ENCODE results near the gene IDE. TPM values are rescaled to one million over a fixed set of nuclear protein-coding genes. Genes with fewer than 3 reads are reported as not detected.

IDE gene
- total and polyA plus RNA-seq, 8 donors = 6.9 to 62.4 (median 18.1) TPM

DNA sequence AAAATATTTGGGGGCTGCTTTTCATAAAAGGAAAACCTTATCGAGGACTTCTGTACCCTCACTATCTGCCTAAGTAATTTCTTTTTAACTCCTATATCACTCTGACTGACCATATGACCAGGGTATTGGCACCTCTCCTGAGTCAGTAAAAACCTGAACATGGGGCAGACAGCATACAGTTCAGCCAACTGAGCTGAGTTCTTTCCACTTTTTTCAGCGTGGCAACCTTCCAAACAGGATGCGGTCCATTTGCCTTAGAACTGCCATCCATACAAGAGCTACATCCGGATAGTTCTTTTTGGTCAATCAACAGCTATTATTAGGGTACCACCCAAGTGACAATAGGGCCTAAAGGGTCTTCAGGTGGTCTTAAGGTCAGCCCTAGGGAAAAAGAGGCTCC lies 160.4 kb downstream of the IDE start:
- no peaks in the 10 kb centered on the region for H3K4me1 ChIP-seq
- H3K27me3 ChIP-seq = no peaks in the 10 kb centered on the region
- H3K36me3 ChIP-seq = no peaks in the 10 kb centered on the region
- TF ChIP-seq, protein P1, sequence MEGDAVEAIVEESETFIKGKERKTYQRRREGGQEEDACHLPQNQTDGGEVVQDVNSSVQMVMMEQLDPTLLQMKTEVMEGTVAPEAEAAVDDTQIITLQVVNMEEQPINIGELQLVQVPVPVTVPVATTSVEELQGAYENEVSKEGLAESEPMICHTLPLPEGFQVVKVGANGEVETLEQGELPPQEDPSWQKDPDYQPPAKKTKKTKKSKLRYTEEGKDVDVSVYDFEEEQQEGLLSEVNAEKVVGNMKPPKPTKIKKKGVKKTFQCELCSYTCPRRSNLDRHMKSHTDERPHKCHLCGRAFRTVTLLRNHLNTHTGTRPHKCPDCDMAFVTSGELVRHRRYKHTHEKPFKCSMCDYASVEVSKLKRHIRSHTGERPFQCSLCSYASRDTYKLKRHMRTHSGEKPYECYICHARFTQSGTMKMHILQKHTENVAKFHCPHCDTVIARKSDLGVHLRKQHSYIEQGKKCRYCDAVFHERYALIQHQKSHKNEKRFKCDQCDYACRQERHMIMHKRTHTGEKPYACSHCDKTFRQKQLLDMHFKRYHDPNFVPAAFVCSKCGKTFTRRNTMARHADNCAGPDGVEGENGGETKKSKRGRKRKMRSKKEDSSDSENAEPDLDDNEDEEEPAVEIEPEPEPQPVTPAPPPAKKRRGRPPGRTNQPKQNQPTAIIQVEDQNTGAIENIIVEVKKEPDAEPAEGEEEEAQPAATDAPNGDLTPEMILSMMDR (IDR thresholded peaks at IDR 0.05) = no peak
- TF ChIP-seq POLR2A (IDR thresholded peaks at IDR 0.05) (no peak), POLR2AphosphoS5 (IDR thresholded peaks at IDR 0.05) (no peak), EP300 (IDR thresholded peaks at IDR 0.05) (no peak)
- intact Hi-C loops (cut with DNase I; ENCODE audit: low total_unique reads) = no loop called here
- peaks cover 0 to 9% (median 0%) of the 10 kb centered on the region in 4 donors for H3K9me3 ChIP-seq
- peak in 1 of 2 donors; percentile 59 for DNase-seq
- WGBS, 5 donors = 19 to 53% (median 49%) methylated on average over 4 of the region's 4 CpGs
- H3K27ac ChIP-seq = no peak overlapping the region
- H3K4me3 ChIP-seq = no peak overlapping the region

DNA sequence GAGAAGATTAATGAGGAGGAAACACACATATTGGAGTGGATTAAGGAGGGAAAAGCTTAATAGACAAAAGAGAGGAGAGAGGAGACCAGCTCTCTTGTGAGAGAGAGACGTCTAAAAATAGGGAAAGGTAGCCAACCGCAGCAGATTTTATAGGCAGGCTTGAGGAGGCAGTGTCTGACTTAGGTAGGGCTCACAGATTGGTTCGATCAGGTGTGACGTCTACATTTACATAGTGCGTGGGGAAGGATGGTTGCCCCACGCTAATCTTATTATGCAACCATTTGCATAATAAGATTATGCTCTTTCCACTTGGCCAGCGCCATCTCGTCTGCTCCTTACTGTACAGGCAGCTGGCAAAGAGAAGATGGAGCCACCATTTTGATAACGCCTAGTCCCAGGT lies 160.9 kb downstream of the IDE start:
- H3K4me1 ChIP-seq = no peaks in the 10 kb centered on the region
- TF ChIP-seq POLR2A (IDR thresholded peaks at IDR 0.05) (no peak), POLR2AphosphoS5 (IDR thresholded peaks at IDR 0.05) (no peak), EP300 (IDR thresholded peaks at IDR 0.05) (no peak)
- TF ChIP-seq, protein P1 (IDR thresholded peaks at IDR 0.05) = no peak
- WGBS, 5 donors = 40 to 61% (median 47%) methylated on average over 9 of the region's 9 CpGs

DNA sequence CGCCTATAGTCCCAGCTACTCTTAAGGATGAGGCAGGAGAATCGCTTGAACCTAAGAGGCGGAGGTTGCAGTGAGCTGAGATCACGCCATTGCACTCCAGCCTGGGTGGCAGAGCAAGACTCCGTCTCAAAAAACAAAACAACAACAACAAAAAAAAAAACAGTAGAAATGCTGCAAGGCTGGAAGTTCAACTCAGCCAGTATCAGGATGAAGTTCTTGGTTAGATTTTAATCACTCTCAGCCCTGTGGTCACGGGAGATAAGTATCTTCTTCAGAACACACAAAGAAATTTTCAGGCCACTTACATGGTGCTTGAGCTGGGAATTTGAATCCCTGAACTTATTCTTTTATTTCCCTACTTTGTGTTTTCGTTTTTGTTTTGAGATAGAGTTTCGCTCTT lies 162.5 kb downstream of the IDE start:
- no peak for DNase-seq
- intact Hi-C loops (cut with DNase I; ENCODE audit: low total_unique reads) = no loop called here

More for the DNA sequence above, 160.9 kb downstream of the IDE start:
- Histone ChIP-seq H3K27ac (no peak overlapping the region), H3K27me3 (no peaks in the 10 kb centered on the region), H3K4me3 (no peak overlapping the region), H3K36me3 (no peaks in the 10 kb centered on the region), H3K9me3 (peaks cover 0 to 9% (median 0%) of the 10 kb centered on the region in 4 donors)
- intact Hi-C loops (cut with DNase I; ENCODE audit: low total_unique reads) = no loop called here
- DNase-seq = no peak

DNA sequence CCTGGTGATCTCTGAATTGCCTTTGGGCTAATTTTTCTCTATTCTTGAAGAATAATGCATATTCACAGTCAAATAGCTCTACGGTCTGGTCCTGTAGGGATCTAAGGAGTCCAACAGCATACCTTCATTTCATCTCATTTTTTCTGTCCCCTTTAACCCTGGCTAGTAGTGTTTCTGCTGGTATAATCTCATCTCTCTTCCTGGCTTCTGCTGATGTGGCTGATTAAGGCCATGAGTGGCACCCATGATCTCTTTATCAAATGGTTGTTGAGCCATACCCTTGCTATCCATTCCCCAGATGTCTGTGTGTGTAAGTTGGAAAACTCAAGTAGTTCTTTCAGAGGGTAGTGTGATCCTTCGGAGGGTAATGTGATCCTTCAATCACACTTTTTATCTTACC lies 163.4 kb downstream of the IDE start:
- Histone ChIP-seq H3K4me1 (no peaks in the 10 kb centered on the region), H3K4me3 (no peak overlapping the region), H3K27ac (no peak overlapping the region), H3K27me3 (no peaks in the 10 kb centered on the region), H3K36me3 (no peaks in the 10 kb centered on the region), H3K9me3 (no peaks in the 10 kb centered on the region)
- TF ChIP-seq, protein P1 (IDR thresholded peaks at IDR 0.05) = no peak
- TF ChIP-seq POLR2A (IDR thresholded peaks at IDR 0.05) = no peak
- TF ChIP-seq POLR2AphosphoS5 (IDR thresholded peaks at IDR 0.05) = no peak
- no peak for TF ChIP-seq EP300 (IDR thresholded peaks at IDR 0.05)
- intact Hi-C loops (cut with DNase I; ENCODE audit: low total_unique reads) = no loop called here
- WGBS, 5 donors = 87 to 93% (median 91%) methylated on average over 2 of the region's 2 CpGs
- DNase-seq = no peak

More for the DNA sequence above, 162.5 kb downstream of the IDE start:
- WGBS, 5 donors = 91 to 94% (median 92%) methylated on average over 8 of the region's 8 CpGs
- Histone ChIP-seq H3K36me3 (no peaks in the 10 kb centered on the region), H3K9me3 (peaks cover 0 to 4% (median 0%) of the 10 kb centered on the region in 4 donors), H3K4me3 (no peak overlapping the region), H3K27ac (no peak overlapping the region), H3K27me3 (no peaks in the 10 kb centered on the region), H3K4me1 (no peaks in the 10 kb centered on the region)
- TF ChIP-seq POLR2A (IDR thresholded peaks at IDR 0.05) (no peak), POLR2AphosphoS5 (IDR thresholded peaks at IDR 0.05) (no peak), EP300 (IDR thresholded peaks at IDR 0.05) (no peak)
- TF ChIP-seq, protein P1 (IDR thresholded peaks at IDR 0.05) = no peak
